MCF 10A (cell line): ENCODE data around the gene MRPL52. TPM values are rescaled to one million over a fixed set of nuclear protein-coding genes. Genes with fewer than 3 reads are reported as not detected.
"Not testable (repeated sequence)": the region's sequence is repeated elsewhere in the genome, so short reads cannot be mapped to it uniquely, and the experiment has no call there.

Source experiments
- BruUV-seq: library from RNA; stranded (reverse); fragments of 400-500 nt; replicated peaks from 2 replicates; lab custom pipeline; 2021; lab: Mats Ljungman, UMichigan
- CTCF ChIA-PET: fragments of 300-600 bp; sonication (Branson Sonifier 250); formaldehyde crosslinking; extraction: SDS; loops from one replicate; lab custom pipeline; 2021; ENCODE audit warnings: antibody characterized with exemption, inconsistent platforms; lab: Yijun Ruan, JAX
- POLR2A ChIA-PET: fragments of 300-600, 350-650 bp; sonication (Branson Sonifier 250); formaldehyde crosslinking; extraction: SDS; loops from one replicate; lab custom pipeline; 2020; ENCODE audit warnings: antibody characterized with exemption, inconsistent platforms; lab: Yijun Ruan, JAX
- DNase-seq: peaks from one replicate; pipeline ENCODE4 v3.0.0-alpha.2; 2018; ENCODE audit not compliant: unreplicated experiment
- H3K27ac Mint-ChIP-seq: one replicate; pipeline ENCODE4 v1.8.0; 2022; ENCODE audit warnings: mild to moderate bottlenecking, low read depth, mixed read lengths; ENCODE audit not compliant: unreplicated experiment
- H3K27me3 Mint-ChIP-seq: one replicate; pipeline ENCODE4 v1.8.0; 2022; ENCODE audit warnings: mixed read lengths; ENCODE audit not compliant: insufficient read depth, unreplicated experiment
- H3K36me3 Mint-ChIP-seq: one replicate; pipeline ENCODE4 v1.8.0; 2022; ENCODE audit warnings: mild to moderate bottlenecking, moderate library complexity, mixed read lengths; ENCODE audit not compliant: insufficient read depth, unreplicated experiment
- H3K4me1 Mint-ChIP-seq: one replicate; pipeline ENCODE4 v1.8.0; 2022; ENCODE audit warnings: mixed read lengths; ENCODE audit not compliant: insufficient read depth, unreplicated experiment
- H3K4me3 Mint-ChIP-seq: one replicate; pipeline ENCODE4 v1.8.0; 2022; ENCODE audit warnings: mild to moderate bottlenecking, moderate library complexity, mixed read lengths; ENCODE audit not compliant: unreplicated experiment
- H3K9me3 Mint-ChIP-seq: one replicate; pipeline ENCODE4 v1.8.0; 2022; ENCODE audit warnings: mixed read lengths; ENCODE audit not compliant: unreplicated experiment
- CTCF ChIP-seq: fragments of 200-600 bp; IDR thresholded peaks from one replicate; pipeline ENCODE4 v1.8.0; 2022; ENCODE audit warnings: antibody characterized with exemption, mild to moderate bottlenecking; ENCODE audit not compliant: unreplicated experiment
- intact Hi-C: fragments of 100-400 bp; cut with micrococcal nuclease; formaldehyde crosslinking; loops from 2 replicates; pipeline ENCODE4 v1.14.1; 2022
- total RNA-seq: library from RNA; stranded (reverse); gene quantifications from 2 replicates; pipeline ENCODE4 v1.2.3, GENCODE V29; 2022

MRPL52 gene
- total RNA-seq, 1 experiment from 2014 or later = 172 TPM

GRCh38 chr14:22854963-22855724, 25.5 kb downstream of the MRPL52 start:
- H3K27ac Mint-ChIP-seq = no peak overlapping the region
- BruUV-seq = no TSS peak
- no peak for DNase-seq

GRCh38 chr14:22856428-22856827, 26.7 kb downstream of the MRPL52 start:
- Mint-ChIP-seq H3K9me3 (no peaks in the 10 kb centered on the region), H3K27ac (no peak overlapping the region), H3K4me1 (peaks cover 8% of the 10 kb centered on the region), H3K27me3 (no peaks in the 10 kb centered on the region), H3K4me3 (no peak overlapping the region), H3K36me3 (no peaks in the 10 kb centered on the region)
- BruUV-seq = no TSS peak
- POLR2A ChIA-PET = interaction anchor here (1.1 to 3.2 kb wide), 2 partner anchors 14 to 19 kb away, joined by 4 to 17 read pairs; partner anchors contain the start of gene LRP10
- TF ChIP-seq CTCF = no peak
- DNase-seq = no peak
- CTCF ChIA-PET = interaction anchor here (0.6 to 11.5 kb wide), 12 partner anchors 11 to 300 kb away, joined by 3 to 330 read pairs (median 8); partner anchors contain the start of genes LRP10, MMP14 and MRPL52
- intact Hi-C loops = loop anchor here (10.0 kb wide), 1 partner anchor 462 kb away; no protein-coding TSS in a partner anchor

More at GRCh38 chr14:22854963-22855724, 25.5 kb downstream of the MRPL52 start:
- Mint-ChIP-seq H3K4me3 (no peak overlapping the region), H3K4me1 (peaks cover 17% of the 10 kb centered on the region), H3K9me3 (no peaks in the 10 kb centered on the region), H3K36me3 (no peaks in the 10 kb centered on the region), H3K27me3 (no peaks in the 10 kb centered on the region)
- CTCF ChIA-PET = interaction anchor here (0.6 to 11.5 kb wide), 25 partner anchors 13 to 1219 kb away, joined by 3 to 330 read pairs (median 7); partner anchors contain the start of genes DAD1, LRP10, MMP14 and MRPL52
- POLR2A ChIA-PET = interaction anchor here (0.6 to 8.5 kb wide), 8 partner anchors 16 to 302 kb away, joined by 3 to 142 read pairs (median 3); partner anchors contain the start of genes LRP10, MMP14 and OXA1L
- no peak for TF ChIP-seq CTCF
- intact Hi-C loops = loop anchor here (10.0 kb wide), 1 partner anchor 460 kb away; no protein-coding TSS in a partner anchor

- H3K27me3 Mint-ChIP-seq, BruUV-seq, H3K4me1 Mint-ChIP-seq, H3K4me3 Mint-ChIP-seq, DNase-seq, intact Hi-C loops, H3K36me3 Mint-ChIP-seq, H3K27ac Mint-ChIP-seq, H3K9me3 Mint-ChIP-seq: not testable (repeated sequence)
- ChIA-PET CTCF (interaction anchor here (0.7 to 3.9 kb wide), 8 partner anchors 11 to 304 kb away, joined by 3 to 19 read pairs (median 4); partner anchors contain the start of gene LRP10), POLR2A (interaction anchor here (0.9 to 1.2 kb wide), 2 partner anchors 24 to 36 kb away, joined by 3 to 4 read pairs; partner anchors contain the start of gene MMP14)
These were observed 30.7 kb downstream of the MRPL52 start for GRCh38 chr14:22860377-22860776.

- H3K4me1 Mint-ChIP-seq = no peaks in the 10 kb centered on the region
- no peak overlapping the region for H3K4me3 Mint-ChIP-seq
- CTCF ChIA-PET = interaction anchor here (0.6 to 13.4 kb wide), 12 partner anchors 9 to 305 kb away, joined by 3 to 154 read pairs (median 4); partner anchors contain the start of gene MMP14
- intact Hi-C loops = no loop called here
- no peak for DNase-seq
- POLR2A ChIA-PET = interaction anchor here (0.6 kb wide), 1 partner anchor 72 kb away, joined by 3 read pairs; no protein-coding TSS in a partner anchor
- no peaks in the 10 kb centered on the region for H3K27me3 Mint-ChIP-seq
- BruUV-seq = no TSS peak
- no peaks in the 10 kb centered on the region for H3K36me3 Mint-ChIP-seq
- H3K27ac Mint-ChIP-seq = no peak overlapping the region
- H3K9me3 Mint-ChIP-seq = no peaks in the 10 kb centered on the region
- no peak for TF ChIP-seq CTCF
These were observed 32.0 kb downstream of the MRPL52 start for GRCh38 chr14:22861651-22862050.
